ENCODE measurements around the gene FANCC. TPM values are rescaled to one million over a fixed set of nuclear protein-coding genes. Genes with fewer than 3 reads are reported as not detected.

Gene FANCC
- total RNA-seq, 2 donors from 2014 or later, result 15.8 to 18.1 TPM

DNA sequence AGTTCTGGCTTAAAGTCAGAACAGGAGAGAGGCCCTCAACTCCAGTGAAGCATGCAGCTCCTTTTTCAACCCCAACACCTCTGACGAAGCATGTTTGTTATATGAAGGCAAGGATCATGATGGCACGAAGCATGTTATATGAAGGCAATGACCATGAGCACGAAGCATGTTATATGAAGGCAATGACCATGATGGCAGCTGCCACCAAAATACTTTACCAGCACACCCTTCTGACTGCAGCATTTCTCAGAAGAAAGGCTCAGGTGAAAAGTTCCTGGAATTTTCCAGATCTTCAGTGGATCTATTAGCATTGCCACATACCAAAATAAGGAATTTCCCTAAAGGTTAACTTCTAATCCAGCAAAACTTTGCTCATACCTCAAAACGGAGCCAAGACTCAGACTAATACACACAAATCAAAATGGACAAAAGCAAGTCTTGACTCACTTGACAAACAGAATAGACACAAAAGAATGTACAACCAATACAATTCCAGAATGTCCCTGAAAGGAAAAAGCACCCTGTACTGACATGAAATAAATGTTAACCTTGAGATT, 217.4 kb downstream of the FANCC start:
- no peak overlapping the region for H3K27ac Mint-ChIP-seq
- ATAC-seq, result no peak
- no peaks in the 10 kb centered on the region for H3K9me3 Mint-ChIP-seq
- DNase-seq (ENCODE audit: low spot score in 2 of 2), result no peak
- H3K36me3 Mint-ChIP-seq, result no peaks in the 10 kb centered on the region

DNA sequence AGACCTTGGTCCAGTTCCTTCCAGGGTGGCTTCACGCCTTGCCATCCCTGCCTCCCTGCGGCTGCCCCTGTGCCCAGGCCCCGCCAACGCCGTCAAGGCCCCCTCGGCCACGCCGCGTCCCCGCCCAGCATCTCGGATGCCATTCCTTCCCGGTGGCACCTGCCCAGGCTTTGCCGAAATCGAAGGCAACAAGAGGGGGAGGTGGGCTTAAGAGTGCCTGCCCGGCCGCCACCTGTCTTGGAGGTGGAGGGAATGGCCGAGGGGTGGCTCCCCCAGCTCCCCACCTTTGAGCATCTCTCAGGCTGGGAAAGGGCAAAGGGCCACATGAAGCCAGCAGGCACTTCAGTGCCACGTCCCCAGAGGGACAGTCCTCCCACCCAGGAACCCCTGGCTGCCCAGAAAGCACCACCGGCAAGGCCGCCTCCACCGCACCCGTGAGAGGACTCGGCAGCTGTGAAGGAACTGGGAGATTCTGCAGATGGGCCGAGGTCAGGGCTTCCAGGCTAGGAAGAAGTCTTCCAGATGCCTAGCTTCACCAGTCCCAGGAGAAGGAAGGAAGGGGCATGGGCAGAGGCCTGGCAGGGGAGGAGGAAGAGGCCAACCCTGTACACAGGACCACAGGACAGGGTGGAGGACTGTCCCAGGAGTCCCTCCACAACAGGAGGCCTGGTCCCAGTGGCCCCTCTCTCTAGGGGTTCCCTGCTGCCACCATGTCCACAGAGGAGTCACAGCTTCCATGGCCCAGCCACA, 218.0 kb downstream of the FANCC start:
- ATAC-seq, result no peak
- Mint-ChIP-seq H3K27ac (peak overlapping the region in 1 of 2 donors; percentile 22), H3K9me3 (no peaks in the 10 kb centered on the region), H3K36me3 (no peaks in the 10 kb centered on the region)
- no peak for DNase-seq (ENCODE audit: low spot score in 2 of 2)

DNA sequence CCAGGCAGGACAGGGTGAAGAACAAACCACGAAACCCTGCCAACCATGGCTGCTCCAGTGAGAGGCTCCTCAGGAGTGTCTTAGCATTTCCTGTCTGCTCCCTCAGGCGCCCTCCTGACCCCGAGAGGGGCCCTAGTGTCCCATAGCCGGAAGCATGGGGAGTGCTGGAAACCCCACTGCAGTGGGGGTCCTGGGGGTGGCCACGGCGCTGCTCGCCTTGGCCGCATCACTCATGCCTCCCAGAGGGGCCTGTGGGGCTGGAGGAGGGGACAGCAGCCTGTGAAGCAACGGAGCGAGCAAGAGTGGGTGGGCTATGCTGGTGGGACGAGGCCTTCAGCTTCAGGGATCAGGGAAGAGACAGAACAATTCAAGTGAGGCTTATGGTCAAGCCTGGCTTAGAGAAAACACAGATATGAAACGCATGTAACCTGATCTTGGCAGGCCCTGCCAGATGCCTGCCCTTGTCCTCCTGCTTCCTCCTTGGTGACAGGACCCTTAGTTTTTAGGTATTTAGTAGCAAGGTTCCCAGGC, 219.1 kb downstream of the FANCC start:
- Mint-ChIP-seq H3K9me3 (no peaks in the 10 kb centered on the region), H3K27ac (peak overlapping the region in 1 of 2 donors; percentile 28), H3K36me3 (no peaks in the 10 kb centered on the region)
- ATAC-seq (no peak), DNase-seq (ENCODE audit: low spot score in 2 of 2) (no peak)

DNA sequence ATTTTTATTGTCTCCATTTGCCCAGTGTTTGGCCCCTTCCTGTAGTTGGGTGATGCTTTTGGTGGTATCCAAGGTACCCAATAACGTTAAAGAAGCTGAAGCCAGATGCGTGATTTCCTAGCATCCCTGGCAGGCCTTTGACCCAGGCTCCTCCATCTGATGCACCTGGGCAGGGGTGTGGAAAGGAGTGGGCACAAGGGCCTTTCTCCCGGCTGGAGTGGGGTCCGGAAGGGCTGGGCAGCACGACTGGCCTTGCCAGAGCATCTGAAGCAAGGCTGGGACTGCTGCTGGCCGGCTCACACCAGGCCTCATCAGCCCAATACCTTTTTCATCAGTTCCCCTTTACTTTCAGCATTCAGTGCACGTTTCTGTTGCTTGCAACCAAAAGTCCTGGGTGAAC, 220.2 kb downstream of the FANCC start:
- ATAC-seq, result no peak
- peak overlapping the region in 1 of 2 donors; percentile 36 for H3K27ac Mint-ChIP-seq

DNA sequence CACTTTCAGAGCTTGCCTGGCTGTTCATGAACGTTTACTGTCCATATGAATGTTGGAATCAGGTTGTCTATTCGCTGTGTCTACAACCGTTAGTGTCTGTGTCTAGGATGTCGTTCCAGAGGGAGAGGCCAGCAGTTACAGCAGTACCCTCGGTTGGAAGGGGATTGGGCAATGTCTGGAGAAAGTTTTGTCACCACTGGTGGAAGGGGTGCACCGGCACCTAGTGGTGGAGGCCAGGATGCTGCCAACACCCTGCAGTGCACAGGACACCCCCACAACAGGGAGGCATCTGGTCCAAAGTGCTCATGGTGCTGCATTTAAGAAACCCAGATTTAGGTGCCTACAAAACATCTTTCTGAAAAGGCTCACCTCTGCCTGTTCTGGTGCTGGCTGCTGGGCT, 220.7 kb downstream of the FANCC start:
- DNase-seq (ENCODE audit: low spot score in 2 of 2) (no peak), ATAC-seq (no peak)
- Mint-ChIP-seq H3K9me3 (no peaks in the 10 kb centered on the region), H3K27ac (no peak overlapping the region), H3K36me3 (no peaks in the 10 kb centered on the region)

More for the DNA sequence above, 220.2 kb downstream of the FANCC start:
- no peak for DNase-seq (ENCODE audit: low spot score in 2 of 2)
- H3K9me3 Mint-ChIP-seq, result no peaks in the 10 kb centered on the region
- no peaks in the 10 kb centered on the region for H3K36me3 Mint-ChIP-seq

DNA sequence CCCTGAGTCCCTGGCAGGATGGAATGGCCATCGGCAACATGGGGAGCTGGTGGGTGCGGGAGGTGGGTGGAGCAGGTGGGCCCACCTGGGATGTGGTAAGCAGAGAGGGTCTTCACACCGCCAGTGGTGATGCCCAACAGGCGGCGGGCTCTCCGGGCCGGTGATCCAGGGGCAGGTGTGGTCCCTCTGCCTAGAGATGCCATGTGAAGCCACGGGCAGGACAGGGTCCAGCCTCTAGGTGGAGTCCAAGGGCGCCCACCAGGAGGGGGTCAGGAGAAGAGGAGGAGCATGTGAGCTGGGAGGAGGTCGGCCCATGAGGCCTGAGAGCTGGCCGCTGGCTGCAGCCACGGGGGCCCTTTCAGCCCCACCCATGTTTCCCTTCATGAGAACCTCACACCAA, 221.1 kb downstream of the FANCC start:
- ATAC-seq (no peak), DNase-seq (ENCODE audit: low spot score in 2 of 2) (no peak)
- Mint-ChIP-seq H3K9me3 (no peaks in the 10 kb centered on the region), H3K27ac (no peak overlapping the region), H3K36me3 (no peaks in the 10 kb centered on the region)

DNA sequence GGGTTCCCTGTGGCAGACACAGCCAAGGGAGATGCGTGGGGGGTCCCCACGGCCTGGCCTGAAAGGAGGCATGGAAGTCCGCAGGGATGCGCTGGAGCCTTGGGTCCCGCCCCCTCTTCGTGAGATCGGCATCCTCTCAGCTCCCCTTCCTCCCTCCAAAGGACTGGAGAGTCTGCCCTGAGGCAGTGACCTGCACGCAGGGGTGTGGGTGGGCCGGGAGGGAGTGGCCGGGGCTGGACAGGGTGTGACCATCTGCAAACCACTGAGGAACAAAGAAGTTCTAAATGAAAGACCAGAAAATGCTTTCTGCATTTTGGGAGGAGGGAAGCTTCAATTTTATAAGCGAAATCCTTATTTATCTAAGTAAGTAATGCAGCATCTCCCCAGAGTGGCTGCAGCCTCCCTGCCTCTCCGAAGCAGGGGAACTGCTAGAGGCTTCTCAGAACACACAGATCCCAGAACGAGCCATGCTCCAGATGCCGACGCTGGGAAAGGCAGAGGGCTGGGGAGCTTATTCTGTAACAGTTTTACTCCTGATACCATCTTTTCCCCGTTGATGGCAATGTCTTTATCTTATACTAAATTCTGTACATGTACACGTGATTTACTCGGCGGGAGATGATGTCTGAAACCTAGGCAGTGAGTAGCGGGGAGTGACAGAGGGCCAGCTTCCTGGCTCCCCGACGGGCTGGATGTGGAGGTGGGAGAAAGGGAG, 221.7 kb downstream of the FANCC start:
- no peaks in the 10 kb centered on the region for H3K9me3 Mint-ChIP-seq
- ATAC-seq (no peak), DNase-seq (ENCODE audit: low spot score in 2 of 2) (no peak)
- no peak overlapping the region for H3K27ac Mint-ChIP-seq
- H3K36me3 Mint-ChIP-seq, result no peaks in the 10 kb centered on the region

DNA sequence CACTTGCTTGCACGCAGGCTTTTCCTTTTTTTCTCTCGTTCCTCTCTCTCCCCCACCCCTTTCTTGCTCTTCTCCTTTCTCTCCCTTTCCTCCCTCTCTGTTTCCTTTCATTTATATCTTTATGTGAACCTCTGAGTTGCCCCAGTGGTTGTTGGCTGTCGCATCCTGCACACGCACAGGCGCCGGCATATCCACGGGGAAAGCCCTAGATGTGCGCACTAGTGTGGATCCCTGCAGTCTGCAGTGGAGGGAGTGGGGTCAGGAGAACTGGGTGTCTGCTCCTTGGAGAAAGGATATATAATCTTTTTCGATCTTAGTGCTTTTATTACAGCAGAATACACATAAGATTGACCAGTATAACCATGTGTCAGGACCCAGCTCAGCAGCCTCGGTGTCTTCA, 223.5 kb downstream of the FANCC start:
- Mint-ChIP-seq H3K36me3 (no peaks in the 10 kb centered on the region), H3K27ac (no peak overlapping the region), H3K9me3 (no peaks in the 10 kb centered on the region)
- DNase-seq (ENCODE audit: low spot score in 2 of 2) (no peak), ATAC-seq (no peak)

DNA sequence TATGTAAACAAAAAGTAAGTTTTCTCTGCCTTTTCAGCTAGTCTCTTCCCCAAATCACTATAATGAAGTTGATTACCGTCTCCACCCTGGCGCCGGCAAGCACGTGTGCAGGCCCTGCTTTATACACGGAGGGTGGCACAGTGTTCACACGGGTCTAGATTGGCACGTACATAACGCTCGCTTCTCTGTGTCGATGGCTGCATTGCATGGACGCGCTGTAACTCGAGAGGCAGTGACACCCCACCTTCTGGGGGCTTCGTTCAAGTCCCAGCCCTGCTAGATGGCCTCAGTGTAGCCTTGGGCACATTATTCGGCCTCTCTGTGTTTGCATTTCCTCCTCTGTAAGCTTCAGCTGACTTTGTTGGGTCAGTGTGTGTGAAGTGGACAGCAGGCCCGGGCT, 223.9 kb downstream of the FANCC start:
- Mint-ChIP-seq H3K36me3 (no peaks in the 10 kb centered on the region), H3K9me3 (no peaks in the 10 kb centered on the region), H3K27ac (no peak overlapping the region)
- no peak for ATAC-seq
- no peak for DNase-seq (ENCODE audit: low spot score in 2 of 2)

DNA sequence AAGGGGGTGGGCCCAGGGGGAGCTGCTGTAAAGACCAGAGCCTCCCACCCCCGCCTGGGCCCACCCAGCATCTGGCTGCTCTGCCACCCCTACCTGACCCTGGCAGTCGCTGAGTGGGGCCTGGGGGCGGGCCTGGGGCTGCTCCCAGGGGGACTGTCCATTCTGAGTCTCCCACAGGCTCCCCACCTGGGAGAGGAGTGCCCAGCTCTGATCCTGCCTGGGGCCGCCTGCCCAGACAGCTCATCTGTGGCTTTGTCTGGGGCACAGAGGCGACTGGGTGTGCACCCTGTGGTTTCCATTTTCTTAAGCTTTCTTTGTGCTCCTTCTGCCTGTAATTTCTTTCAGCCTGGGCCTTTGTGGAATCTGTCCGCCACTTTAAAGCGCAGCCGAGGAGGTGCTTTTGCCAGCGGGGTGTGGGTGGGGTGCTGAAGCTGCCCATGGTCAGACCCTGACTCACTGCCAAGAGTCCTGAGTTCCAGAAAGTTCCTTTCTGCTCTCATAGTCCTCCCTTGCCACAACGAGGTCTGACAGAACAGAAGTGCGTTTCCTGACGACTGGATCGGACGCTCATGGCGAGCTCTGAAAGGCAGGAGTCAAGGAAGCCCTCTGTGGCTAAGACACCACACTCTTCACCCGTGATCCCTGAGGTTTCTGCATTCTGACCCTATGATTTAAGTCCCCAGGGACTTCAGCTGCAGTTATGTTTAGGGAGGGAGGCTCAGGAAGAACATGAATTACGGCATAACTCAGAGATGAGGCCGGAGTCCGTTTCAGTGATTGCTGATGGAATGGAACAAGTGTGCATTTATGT, 225.0 kb downstream of the FANCC start:
- DNase-seq (ENCODE audit: low spot score in 2 of 2), result no peak
- Mint-ChIP-seq H3K9me3 (no peaks in the 10 kb centered on the region), H3K27ac (peak overlapping the region in 1 of 2 donors; percentile 1), H3K36me3 (no peaks in the 10 kb centered on the region)
- peak in 1 of 2 donors; percentile 47 for ATAC-seq

DNA sequence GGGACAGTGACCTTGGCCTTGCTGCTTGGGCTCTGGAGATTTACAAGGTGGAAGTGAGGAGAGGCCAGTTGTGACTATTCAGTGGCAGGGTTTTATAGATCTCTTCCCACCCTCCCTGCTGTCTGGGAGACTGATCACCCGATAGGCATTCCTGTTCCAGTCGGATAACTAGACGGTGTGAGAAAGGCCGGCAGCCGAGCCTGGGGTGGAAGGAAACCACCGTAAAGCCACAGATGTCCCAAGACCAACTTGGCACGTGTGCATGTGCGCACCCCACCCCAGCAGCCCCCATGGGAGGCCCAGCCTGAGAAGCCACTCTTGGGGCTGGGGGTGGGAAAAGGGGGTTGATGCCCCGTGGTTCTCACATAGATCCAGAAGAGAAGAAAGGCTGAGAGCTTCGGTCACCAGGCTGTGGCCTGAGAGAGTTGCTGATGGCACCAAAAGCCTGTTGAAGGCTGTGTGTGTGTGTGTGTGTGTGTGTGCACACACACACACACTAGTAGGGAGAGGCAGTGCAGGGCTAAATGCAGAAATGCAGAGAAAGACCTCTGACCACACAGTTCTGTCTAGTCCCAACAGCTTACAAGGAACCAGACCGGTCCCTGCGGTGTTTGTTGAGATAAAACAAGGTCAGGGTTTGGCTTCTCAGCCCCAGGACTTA, 225.8 kb downstream of the FANCC start:
- peak overlapping the region in 1 of 2 donors; percentile 71 for H3K27ac Mint-ChIP-seq
- ATAC-seq (no peak), DNase-seq (ENCODE audit: low spot score in 2 of 2) (no peak)
- no peaks in the 10 kb centered on the region for H3K36me3 Mint-ChIP-seq
- H3K9me3 Mint-ChIP-seq, result no peaks in the 10 kb centered on the region

DNA sequence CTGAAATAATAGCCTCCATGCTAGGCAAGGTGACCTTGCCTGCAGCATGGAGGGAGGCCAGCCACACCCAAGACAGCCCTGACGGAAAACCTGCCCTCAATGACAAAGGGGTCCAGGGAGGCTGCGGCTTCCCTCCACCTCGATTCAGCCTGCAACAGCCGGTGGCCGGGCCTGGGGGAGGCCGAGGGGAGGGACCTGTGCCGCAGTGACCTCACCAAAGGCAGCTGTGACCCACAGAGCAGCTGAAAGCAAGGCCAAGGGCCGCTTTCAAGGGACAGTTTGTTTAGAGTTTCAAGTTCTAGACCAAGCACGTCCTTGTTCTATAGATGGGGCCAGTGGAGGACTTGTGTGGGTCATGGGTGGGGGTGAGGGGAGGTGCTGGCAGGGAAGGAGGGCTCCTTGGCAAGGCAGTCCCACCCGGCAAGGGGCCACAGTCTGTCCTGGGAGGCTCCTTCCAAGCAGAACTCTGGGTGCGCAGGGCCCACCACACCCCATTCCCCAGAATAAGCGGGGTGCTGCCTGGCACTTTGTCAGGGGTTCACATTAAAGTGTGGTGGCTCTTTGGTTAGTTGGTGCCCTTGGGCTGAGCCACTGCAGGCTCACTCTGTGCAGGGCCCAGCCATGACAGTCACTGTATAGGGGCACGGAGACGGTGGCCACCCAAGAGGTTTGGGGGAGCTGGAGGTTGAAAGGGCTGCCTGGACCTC, 226.5 kb downstream of the FANCC start:
- ATAC-seq (no peak), DNase-seq (ENCODE audit: low spot score in 2 of 2) (no peak)
- peak overlapping the region in 1 of 2 donors; percentile 71 for H3K27ac Mint-ChIP-seq
- H3K36me3 Mint-ChIP-seq, result no peaks in the 10 kb centered on the region
- no peaks in the 10 kb centered on the region for H3K9me3 Mint-ChIP-seq

DNA sequence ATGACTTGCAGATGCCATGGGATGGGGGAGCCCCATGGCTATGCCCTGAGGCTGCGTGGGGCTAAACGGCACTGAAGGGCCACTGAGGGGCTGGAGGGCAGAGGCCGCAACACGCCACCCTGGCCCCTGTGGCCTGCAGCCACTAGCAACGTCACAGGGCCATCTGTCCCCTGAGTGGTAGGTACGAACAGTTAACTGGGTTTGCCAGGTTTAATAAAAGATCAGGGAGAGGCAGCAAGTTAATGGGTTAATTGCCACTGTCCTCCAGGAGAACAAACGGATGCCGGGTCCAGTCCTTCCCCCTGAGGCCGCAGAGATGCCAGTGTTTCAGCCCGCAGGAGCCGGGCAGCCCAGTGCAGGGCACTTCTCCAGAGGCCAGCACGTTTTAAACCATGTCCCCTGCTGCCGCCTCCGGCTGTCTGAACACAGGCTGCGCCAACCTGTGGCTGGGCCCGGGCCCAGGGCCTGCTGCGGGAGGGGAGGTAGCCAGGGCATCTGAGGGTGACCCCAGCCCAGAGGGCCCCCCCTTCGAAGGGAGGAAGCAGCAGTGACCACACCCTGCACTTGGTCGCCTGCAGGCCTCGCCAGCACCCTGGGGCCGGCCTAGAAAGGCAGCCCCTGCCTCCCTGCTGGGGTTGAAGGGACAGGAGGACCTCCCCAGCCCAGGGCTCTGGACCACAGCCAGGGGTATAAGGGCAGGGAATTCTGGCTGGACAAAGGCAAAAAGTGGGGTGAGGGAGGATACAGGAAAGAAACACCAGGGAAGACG, 227.3 kb downstream of the FANCC start:
- ATAC-seq (no peak), DNase-seq (ENCODE audit: low spot score in 2 of 2) (no peak)
- Mint-ChIP-seq H3K27ac (no peak overlapping the region), H3K36me3 (no peaks in the 10 kb centered on the region), H3K9me3 (no peaks in the 10 kb centered on the region)

DNA sequence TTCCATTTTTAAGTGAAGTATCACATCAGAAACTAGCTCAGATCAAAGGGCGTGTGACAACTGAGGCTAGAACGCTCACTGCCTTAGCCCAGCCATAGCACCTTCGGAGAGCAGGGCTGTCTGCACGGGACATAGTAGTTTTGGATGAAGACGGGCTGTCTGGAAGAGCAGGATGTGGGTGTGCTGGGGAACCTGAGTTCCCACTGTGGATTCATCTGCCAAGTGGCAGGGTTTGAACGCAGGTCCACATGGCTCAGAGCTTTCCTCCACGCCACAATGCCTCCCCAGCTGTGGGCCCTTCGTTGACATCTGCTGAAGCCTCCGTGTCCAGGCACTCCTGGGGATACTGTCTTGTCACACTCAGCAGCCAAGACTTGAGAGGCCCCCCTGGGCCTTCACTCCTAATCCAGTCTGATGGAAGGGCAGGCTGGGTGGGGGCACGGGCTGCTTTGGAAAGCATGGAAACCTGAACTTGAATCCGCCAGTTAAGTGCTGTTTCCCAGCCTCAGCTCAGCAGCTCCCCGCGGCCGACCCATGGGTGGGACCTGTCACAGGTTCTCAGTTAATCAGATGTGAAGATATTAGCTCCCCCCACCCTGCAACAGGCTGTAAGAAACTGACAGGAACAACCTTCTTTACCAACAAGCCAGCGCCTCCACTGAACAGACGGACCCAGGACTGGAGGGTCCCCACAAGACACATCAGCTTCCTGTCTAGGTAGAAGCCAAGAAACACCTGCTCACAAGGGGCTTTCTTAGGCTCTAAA, 228.1 kb downstream of the FANCC start:
- DNase-seq (ENCODE audit: low spot score in 2 of 2), result no peak
- no peak overlapping the region for H3K27ac Mint-ChIP-seq
- ATAC-seq, result no peak
- H3K9me3 Mint-ChIP-seq, result no peaks in the 10 kb centered on the region
- no peaks in the 10 kb centered on the region for H3K36me3 Mint-ChIP-seq

Measured in activated naive CD4-positive, alpha-beta T cell treated with anti-CD3 and anti-CD28 coated beads, Interleukin-2, amount 50 U/mL, for 72 hours (primary cell).